ENCODE data around the gene GTF3C1.

DNA sequence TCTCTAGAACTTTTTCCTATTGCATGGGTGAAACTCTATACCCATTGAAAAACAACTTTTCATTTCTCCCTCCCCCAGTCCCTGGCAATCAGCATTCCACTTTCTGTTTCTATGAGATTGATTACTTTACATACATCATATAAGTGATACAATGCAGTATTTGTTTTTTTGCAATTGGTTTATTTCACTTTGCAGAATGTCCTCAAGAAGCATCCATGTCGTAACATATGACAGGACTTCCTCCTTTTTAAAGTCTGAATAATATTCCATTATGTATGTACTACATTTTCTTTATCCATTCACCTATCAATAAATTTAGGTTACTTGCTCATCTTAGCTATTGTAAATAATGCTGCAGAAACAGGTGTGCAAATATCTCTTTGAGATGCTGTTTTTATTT, 139.0 kb downstream of the GTF3C1 start:
- TF ChIP-seq, protein P1, sequence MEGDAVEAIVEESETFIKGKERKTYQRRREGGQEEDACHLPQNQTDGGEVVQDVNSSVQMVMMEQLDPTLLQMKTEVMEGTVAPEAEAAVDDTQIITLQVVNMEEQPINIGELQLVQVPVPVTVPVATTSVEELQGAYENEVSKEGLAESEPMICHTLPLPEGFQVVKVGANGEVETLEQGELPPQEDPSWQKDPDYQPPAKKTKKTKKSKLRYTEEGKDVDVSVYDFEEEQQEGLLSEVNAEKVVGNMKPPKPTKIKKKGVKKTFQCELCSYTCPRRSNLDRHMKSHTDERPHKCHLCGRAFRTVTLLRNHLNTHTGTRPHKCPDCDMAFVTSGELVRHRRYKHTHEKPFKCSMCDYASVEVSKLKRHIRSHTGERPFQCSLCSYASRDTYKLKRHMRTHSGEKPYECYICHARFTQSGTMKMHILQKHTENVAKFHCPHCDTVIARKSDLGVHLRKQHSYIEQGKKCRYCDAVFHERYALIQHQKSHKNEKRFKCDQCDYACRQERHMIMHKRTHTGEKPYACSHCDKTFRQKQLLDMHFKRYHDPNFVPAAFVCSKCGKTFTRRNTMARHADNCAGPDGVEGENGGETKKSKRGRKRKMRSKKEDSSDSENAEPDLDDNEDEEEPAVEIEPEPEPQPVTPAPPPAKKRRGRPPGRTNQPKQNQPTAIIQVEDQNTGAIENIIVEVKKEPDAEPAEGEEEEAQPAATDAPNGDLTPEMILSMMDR (CRISPR knock-in tag; IDR thresholded peaks at IDR 0.05) = no peak
- TF ChIP-seq POLR2A (IDR thresholded peaks at IDR 0.05; ENCODE audit: insufficient read depth in 1 of 2, low read depth in 2 of 2, low read length in 2 of 2) (no peak), NRL (CRISPR knock-in tag; IDR thresholded peaks at IDR 0.05; ENCODE audit: borderline replicate concordance) (no peak), JUN (CRISPR knock-in tag; IDR thresholded peaks at IDR 0.05) (no peak), FOXM1 (CRISPR knock-in tag; IDR thresholded peaks at IDR 0.05) (no peak), RFXAP (CRISPR knock-in tag; IDR thresholded peaks at IDR 0.05; ENCODE audit: borderline replicate concordance) (no peak)
- TF ChIP-seq, protein P2, sequence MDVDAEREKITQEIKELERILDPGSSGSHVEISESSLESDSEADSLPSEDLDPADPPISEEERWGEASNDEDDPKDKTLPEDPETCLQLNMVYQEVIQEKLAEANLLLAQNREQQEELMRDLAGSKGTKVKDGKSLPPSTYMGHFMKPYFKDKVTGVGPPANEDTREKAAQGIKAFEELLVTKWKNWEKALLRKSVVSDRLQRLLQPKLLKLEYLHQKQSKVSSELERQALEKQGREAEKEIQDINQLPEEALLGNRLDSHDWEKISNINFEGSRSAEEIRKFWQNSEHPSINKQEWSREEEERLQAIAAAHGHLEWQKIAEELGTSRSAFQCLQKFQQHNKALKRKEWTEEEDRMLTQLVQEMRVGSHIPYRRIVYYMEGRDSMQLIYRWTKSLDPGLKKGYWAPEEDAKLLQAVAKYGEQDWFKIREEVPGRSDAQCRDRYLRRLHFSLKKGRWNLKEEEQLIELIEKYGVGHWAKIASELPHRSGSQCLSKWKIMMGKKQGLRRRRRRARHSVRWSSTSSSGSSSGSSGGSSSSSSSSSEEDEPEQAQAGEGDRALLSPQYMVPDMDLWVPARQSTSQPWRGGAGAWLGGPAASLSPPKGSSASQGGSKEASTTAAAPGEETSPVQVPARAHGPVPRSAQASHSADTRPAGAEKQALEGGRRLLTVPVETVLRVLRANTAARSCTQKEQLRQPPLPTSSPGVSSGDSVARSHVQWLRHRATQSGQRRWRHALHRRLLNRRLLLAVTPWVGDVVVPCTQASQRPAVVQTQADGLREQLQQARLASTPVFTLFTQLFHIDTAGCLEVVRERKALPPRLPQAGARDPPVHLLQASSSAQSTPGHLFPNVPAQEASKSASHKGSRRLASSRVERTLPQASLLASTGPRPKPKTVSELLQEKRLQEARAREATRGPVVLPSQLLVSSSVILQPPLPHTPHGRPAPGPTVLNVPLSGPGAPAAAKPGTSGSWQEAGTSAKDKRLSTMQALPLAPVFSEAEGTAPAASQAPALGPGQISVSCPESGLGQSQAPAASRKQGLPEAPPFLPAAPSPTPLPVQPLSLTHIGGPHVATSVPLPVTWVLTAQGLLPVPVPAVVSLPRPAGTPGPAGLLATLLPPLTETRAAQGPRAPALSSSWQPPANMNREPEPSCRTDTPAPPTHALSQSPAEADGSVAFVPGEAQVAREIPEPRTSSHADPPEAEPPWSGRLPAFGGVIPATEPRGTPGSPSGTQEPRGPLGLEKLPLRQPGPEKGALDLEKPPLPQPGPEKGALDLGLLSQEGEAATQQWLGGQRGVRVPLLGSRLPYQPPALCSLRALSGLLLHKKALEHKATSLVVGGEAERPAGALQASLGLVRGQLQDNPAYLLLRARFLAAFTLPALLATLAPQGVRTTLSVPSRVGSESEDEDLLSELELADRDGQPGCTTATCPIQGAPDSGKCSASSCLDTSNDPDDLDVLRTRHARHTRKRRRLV (CRISPR knock-in tag; IDR thresholded peaks at IDR 0.05) = no peak
- TF ChIP-seq, protein P3, sequence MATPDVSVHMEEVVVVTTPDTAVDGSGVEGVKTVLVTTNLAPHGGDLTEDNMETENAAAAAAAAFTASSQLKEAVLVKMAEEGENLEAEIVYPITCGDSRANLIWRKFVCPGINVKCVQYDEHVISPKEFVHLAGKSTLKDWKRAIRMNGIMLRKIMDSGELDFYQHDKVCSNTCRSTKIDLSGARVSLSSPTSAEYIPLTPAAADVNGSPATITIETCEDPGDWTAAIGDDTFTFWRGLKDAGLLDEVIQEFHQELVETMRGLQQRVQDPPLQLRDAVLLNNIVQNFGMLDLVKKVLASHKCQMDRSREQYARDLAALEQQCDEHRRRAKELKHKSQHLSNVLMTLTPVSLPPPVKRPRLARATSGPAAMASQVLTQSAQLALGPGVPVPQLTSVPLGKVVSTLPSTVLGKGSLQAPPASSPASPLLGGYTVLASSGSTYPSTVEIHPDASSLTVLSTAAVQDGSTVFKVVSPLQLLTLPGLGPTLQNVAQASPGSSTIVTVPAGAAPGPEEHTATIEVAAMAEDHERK (CRISPR knock-in tag; IDR thresholded peaks at IDR 0.05; ENCODE audit: low read depth) = no peak

All from HepG2 (cell line).